Memory B cell (primary cell): ENCODE data around the gene RPGRIP1.

Experiments used
- ATAC-seq: fragments of 150-1000 bp; cut with Tn5 transposase; 2 replicates; pipeline ENCODE4 v1.10.0; 2021; ENCODE audit warnings: low read depth, mild to moderate bottlenecking, moderate library complexity
- DNase-seq, 2 donors: peaks; one replicate each; pipeline ENCODE4 v3.0.0; 2022; ENCODE audit warnings: low spot score in 2 of 2
- H3K27ac Mint-ChIP-seq: one replicate; pipeline ENCODE4 v1.8.0; 2022; ENCODE audit warnings: mild to moderate bottlenecking, moderate library complexity, mixed read lengths
- H3K27me3 Mint-ChIP-seq: one replicate; pipeline ENCODE4 v1.8.0; 2022; ENCODE audit warnings: mixed read lengths
- H3K36me3 Mint-ChIP-seq: one replicate; pipeline ENCODE4 v1.8.0; 2022; ENCODE audit warnings: mild to moderate bottlenecking, mixed read lengths
- H3K4me1 Mint-ChIP-seq: one replicate; pipeline ENCODE4 v1.8.0; 2022; ENCODE audit warnings: mixed read lengths
- H3K4me3 Mint-ChIP-seq: one replicate; pipeline ENCODE4 v1.8.0; 2022; ENCODE audit warnings: mild to moderate bottlenecking, moderate library complexity, mixed read lengths
- H3K9me3 Mint-ChIP-seq: one replicate; pipeline ENCODE4 v1.8.0; 2022; ENCODE audit warnings: mixed read lengths

RPGRIP1 gene

GRCh38 chr14:21279783-21280182, at the start of gene RPGRIP1:
RPGRIP1 (plus strand) TSS chr14:21280083; CDS start chr14:21287977, 7,894 bp downstream.
- no peak for DNase-seq
- Mint-ChIP-seq H3K4me3 (no peak within 1 kb of the TSS), H3K4me1 (no peaks in the 10 kb centered on the region), H3K27ac (no peak within 1 kb of the TSS), H3K27me3 (no peaks in the 10 kb centered on the region), H3K9me3 (no peaks in the 10 kb centered on the region), H3K36me3 (no peaks in the 10 kb centered on the region)
- ATAC-seq, result no peak

GRCh38 chr14:21231020-21231652, 48.7 kb upstream of the RPGRIP1 start:
- no peaks in the 10 kb centered on the region for H3K27me3 Mint-ChIP-seq
- no peaks in the 10 kb centered on the region for H3K9me3 Mint-ChIP-seq
- peaks cover 27% of the 10 kb centered on the region for H3K4me1 Mint-ChIP-seq
- peak overlapping the region; percentile 81 for H3K27ac Mint-ChIP-seq
- H3K36me3 Mint-ChIP-seq, result peaks cover 30% of the 10 kb centered on the region
- ATAC-seq (no peak), DNase-seq (no peak)
- H3K4me3 Mint-ChIP-seq, result no peak overlapping the region

GRCh38 chr14:21233457-21234076, 46.3 kb upstream of the RPGRIP1 start:
- Mint-ChIP-seq H3K27ac (peak overlapping the region; percentile 28), H3K9me3 (no peaks in the 10 kb centered on the region), H3K36me3 (peaks cover 21% of the 10 kb centered on the region), H3K4me3 (no peak overlapping the region), H3K4me1 (peaks cover 34% of the 10 kb centered on the region), H3K27me3 (no peaks in the 10 kb centered on the region)
- no peak for DNase-seq
- ATAC-seq, result peak; percentile 50

- Mint-ChIP-seq H3K27me3 (no peaks in the 10 kb centered on the region), H3K4me1 (peaks cover 37% of the 10 kb centered on the region), H3K4me3 (no peak overlapping the region), H3K9me3 (no peaks in the 10 kb centered on the region), H3K36me3 (peaks cover 21% of the 10 kb centered on the region), H3K27ac (peak overlapping the region; percentile 10)
- ATAC-seq, result no peak
- no peak for DNase-seq
These were observed 45.8 kb upstream of the RPGRIP1 start for GRCh38 chr14:21234112-21234511.

- ATAC-seq (no peak), DNase-seq (no peak)
- H3K27me3 Mint-ChIP-seq, result no peaks in the 10 kb centered on the region
- H3K9me3 Mint-ChIP-seq, result no peaks in the 10 kb centered on the region
- H3K4me1 Mint-ChIP-seq, result peaks cover 34% of the 10 kb centered on the region
- no peak overlapping the region for H3K4me3 Mint-ChIP-seq
- peak overlapping the region; percentile 70 for H3K27ac Mint-ChIP-seq
- H3K36me3 Mint-ChIP-seq, result peaks cover 3% of the 10 kb centered on the region
These were observed 42.7 kb upstream of the RPGRIP1 start for GRCh38 chr14:21236948-21237797.

- Mint-ChIP-seq H3K4me3 (no peak overlapping the region), H3K4me1 (peaks cover 30% of the 10 kb centered on the region), H3K9me3 (no peaks in the 10 kb centered on the region), H3K27me3 (no peaks in the 10 kb centered on the region), H3K36me3 (peaks cover 4% of the 10 kb centered on the region), H3K27ac (peak overlapping the region; percentile 41)
- ATAC-seq (no peak), DNase-seq (no peak)
These were observed 40.9 kb upstream of the RPGRIP1 start for GRCh38 chr14:21238823-21239518.

- Mint-ChIP-seq H3K4me3 (no peak overlapping the region), H3K27me3 (no peaks in the 10 kb centered on the region), H3K4me1 (peaks cover 23% of the 10 kb centered on the region), H3K9me3 (no peaks in the 10 kb centered on the region), H3K27ac (no peak overlapping the region), H3K36me3 (peaks cover 1% of the 10 kb centered on the region)
- ATAC-seq (no peak), DNase-seq (no peak)
These were observed 39.5 kb upstream of the RPGRIP1 start for GRCh38 chr14:21240417-21240816.

GRCh38 chr14:21241218-21241819, 38.6 kb upstream of the RPGRIP1 start:
- Mint-ChIP-seq H3K27me3 (no peaks in the 10 kb centered on the region), H3K9me3 (no peaks in the 10 kb centered on the region), H3K4me1 (peaks cover 21% of the 10 kb centered on the region), H3K4me3 (no peak overlapping the region), H3K27ac (peak overlapping the region; percentile 48), H3K36me3 (peaks cover 3% of the 10 kb centered on the region)
- DNase-seq (peak in 1 of 2 donors; percentile 23), ATAC-seq (no peak)

- H3K4me3 Mint-ChIP-seq, result no peak overlapping the region
- peaks cover 14% of the 10 kb centered on the region for H3K36me3 Mint-ChIP-seq
- peak overlapping the region; percentile 28 for H3K27ac Mint-ChIP-seq
- H3K27me3 Mint-ChIP-seq, result no peaks in the 10 kb centered on the region
- peaks cover 18% of the 10 kb centered on the region for H3K4me1 Mint-ChIP-seq
- ATAC-seq, result no peak
- H3K9me3 Mint-ChIP-seq, result no peaks in the 10 kb centered on the region
- no peak for DNase-seq
These were observed 35.3 kb upstream of the RPGRIP1 start for GRCh38 chr14:21244544-21244943.

- no peak for ATAC-seq
- no peaks in the 10 kb centered on the region for H3K27me3 Mint-ChIP-seq
- no peak overlapping the region for H3K4me3 Mint-ChIP-seq
- peaks cover 19% of the 10 kb centered on the region for H3K36me3 Mint-ChIP-seq
- H3K27ac Mint-ChIP-seq, result no peak overlapping the region
- H3K4me1 Mint-ChIP-seq, result peaks cover 18% of the 10 kb centered on the region
- H3K9me3 Mint-ChIP-seq, result no peaks in the 10 kb centered on the region
- no peak for DNase-seq
These were observed 34.1 kb upstream of the RPGRIP1 start for GRCh38 chr14:21245813-21246212.

GRCh38 chr14:21248338-21248737, 31.5 kb upstream of the RPGRIP1 start:
- ATAC-seq (no peak), DNase-seq (no peak)
- no peak overlapping the region for H3K4me3 Mint-ChIP-seq
- H3K36me3 Mint-ChIP-seq, result peaks cover 26% of the 10 kb centered on the region
- no peaks in the 10 kb centered on the region for H3K9me3 Mint-ChIP-seq
- no peaks in the 10 kb centered on the region for H3K27me3 Mint-ChIP-seq
- H3K27ac Mint-ChIP-seq, result peak overlapping the region; percentile 60
- peaks cover 17% of the 10 kb centered on the region for H3K4me1 Mint-ChIP-seq

GRCh38 chr14:21248739-21249411, 31.0 kb upstream of the RPGRIP1 start:
- Mint-ChIP-seq H3K9me3 (no peaks in the 10 kb centered on the region), H3K27ac (no peak overlapping the region)

GRCh38 chr14:21251215-21251614, 28.7 kb upstream of the RPGRIP1 start:
- H3K27ac Mint-ChIP-seq, result peak overlapping the region; percentile 41
- ATAC-seq (no peak), DNase-seq (no peak)
- no peaks in the 10 kb centered on the region for H3K9me3 Mint-ChIP-seq
- H3K4me3 Mint-ChIP-seq, result no peak overlapping the region
- no peaks in the 10 kb centered on the region for H3K27me3 Mint-ChIP-seq
- peaks cover 31% of the 10 kb centered on the region for H3K36me3 Mint-ChIP-seq
- peaks cover 21% of the 10 kb centered on the region for H3K4me1 Mint-ChIP-seq

More at GRCh38 chr14:21248739-21249411, 31.0 kb upstream of the RPGRIP1 start:
- peaks cover 17% of the 10 kb centered on the region for H3K4me1 Mint-ChIP-seq
- DNase-seq, result no peak
- no peak overlapping the region for H3K4me3 Mint-ChIP-seq
- H3K27me3 Mint-ChIP-seq, result no peaks in the 10 kb centered on the region
- H3K36me3 Mint-ChIP-seq, result peaks cover 26% of the 10 kb centered on the region
- ATAC-seq, result no peak
